ENCODE measurements around the gene SSH3. TPM values are rescaled to one million over a fixed set of nuclear protein-coding genes. Genes with fewer than 3 reads are reported as not detected.

The SSH3 gene
- total RNA-seq, 1 experiment from 2014 or later: 89.6 TPM

DNA sequence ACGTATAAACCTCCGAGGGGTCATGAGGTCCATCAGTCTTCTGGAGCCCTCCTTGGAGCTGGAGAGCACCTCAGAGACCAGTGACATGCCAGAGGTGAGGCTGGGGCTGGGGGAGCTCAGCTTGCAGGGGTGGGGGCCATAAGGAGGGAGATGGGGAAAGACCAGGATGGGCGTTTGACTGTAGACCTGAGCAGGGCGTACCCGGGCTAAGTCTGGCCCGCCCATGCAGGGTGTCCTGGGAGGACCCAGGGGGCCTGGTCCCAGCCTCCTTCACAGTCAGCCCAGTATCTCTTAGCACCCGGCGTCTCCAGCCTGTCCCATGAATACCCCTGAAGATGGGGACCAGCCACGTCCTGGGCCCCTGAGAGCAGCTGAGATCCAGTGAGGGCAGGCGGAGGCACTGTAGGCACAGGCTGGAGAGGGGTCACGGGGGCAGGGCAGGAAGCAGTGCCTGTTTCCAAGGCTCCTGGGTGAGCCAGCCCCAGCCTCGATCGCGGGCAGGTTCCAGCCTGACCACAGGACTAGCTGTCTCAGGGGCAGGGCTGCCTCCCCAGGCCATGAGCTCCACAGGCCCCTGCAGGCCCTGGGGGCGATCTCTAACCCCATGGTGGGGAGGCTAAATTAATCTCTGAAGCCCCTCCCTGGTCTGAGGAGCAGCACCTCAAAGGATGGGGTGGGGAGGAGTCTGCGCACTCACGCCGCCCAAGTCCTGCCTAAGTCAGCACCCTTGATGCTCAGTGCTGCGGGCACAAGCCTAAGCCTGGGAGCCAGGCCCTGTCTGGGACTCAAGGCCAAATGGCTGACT, 7.1 kb downstream of the SSH3 start:
- H3K9me3 Mint-ChIP-seq (ENCODE audit: unreplicated experiment): no peaks in the 10 kb centered on the region
- POLR2A ChIA-PET: no interaction called here
- H3K36me3 Mint-ChIP-seq (ENCODE audit: insufficient read depth, unreplicated experiment): peaks cover 25% of the 10 kb centered on the region
- intact Hi-C loops (cut with micrococcal nuclease; ENCODE audit: unreplicated experiment): no loop called here
- no TSS peak for BruUV-seq (replicated peaks)
- H3K27me3 Mint-ChIP-seq (ENCODE audit: insufficient read depth, unreplicated experiment): no peaks in the 10 kb centered on the region
- CTCF ChIA-PET: interaction anchor here (0.6 to 1.9 kb wide), 4 partner anchors 44 to 681 kb away, joined by 3 to 13 read pairs (median 4); partner anchors contain the start of gene CLCF1
- DNase-seq: no peak
- Histone ChIP-seq H3K4me3 (ENCODE audit: low read depth, low read length) (no peak overlapping the region), H3K27me3 (replicated peaks; ENCODE audit: control insufficient read depth, insufficient read depth, low read length) (no peaks in the 10 kb centered on the region), H3K4me1 (peaks cover 19% of the 10 kb centered on the region), H3K9me3 (no peaks in the 10 kb centered on the region), H3K36me3 (ENCODE audit: control insufficient read depth, insufficient read depth, low read length) (peaks cover 4% of the 10 kb centered on the region)
- TF ChIP-seq, protein P1, sequence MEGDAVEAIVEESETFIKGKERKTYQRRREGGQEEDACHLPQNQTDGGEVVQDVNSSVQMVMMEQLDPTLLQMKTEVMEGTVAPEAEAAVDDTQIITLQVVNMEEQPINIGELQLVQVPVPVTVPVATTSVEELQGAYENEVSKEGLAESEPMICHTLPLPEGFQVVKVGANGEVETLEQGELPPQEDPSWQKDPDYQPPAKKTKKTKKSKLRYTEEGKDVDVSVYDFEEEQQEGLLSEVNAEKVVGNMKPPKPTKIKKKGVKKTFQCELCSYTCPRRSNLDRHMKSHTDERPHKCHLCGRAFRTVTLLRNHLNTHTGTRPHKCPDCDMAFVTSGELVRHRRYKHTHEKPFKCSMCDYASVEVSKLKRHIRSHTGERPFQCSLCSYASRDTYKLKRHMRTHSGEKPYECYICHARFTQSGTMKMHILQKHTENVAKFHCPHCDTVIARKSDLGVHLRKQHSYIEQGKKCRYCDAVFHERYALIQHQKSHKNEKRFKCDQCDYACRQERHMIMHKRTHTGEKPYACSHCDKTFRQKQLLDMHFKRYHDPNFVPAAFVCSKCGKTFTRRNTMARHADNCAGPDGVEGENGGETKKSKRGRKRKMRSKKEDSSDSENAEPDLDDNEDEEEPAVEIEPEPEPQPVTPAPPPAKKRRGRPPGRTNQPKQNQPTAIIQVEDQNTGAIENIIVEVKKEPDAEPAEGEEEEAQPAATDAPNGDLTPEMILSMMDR (IDR thresholded peaks at IDR 0.05; ENCODE audit: insufficient read depth in 1 of 2, low read depth in 1 of 2, low read length in 1 of 2, severe bottlenecking in 1 of 2, unreplicated experiment in 1 of 2): no peak
- peaks cover 19% of the 10 kb centered on the region for H3K4me1 Mint-ChIP-seq (ENCODE audit: low read depth, unreplicated experiment)
- no peak overlapping the region for H3K27ac Mint-ChIP-seq (ENCODE audit: unreplicated experiment)
- no peak overlapping the region for H3K4me3 Mint-ChIP-seq (ENCODE audit: unreplicated experiment)

DNA sequence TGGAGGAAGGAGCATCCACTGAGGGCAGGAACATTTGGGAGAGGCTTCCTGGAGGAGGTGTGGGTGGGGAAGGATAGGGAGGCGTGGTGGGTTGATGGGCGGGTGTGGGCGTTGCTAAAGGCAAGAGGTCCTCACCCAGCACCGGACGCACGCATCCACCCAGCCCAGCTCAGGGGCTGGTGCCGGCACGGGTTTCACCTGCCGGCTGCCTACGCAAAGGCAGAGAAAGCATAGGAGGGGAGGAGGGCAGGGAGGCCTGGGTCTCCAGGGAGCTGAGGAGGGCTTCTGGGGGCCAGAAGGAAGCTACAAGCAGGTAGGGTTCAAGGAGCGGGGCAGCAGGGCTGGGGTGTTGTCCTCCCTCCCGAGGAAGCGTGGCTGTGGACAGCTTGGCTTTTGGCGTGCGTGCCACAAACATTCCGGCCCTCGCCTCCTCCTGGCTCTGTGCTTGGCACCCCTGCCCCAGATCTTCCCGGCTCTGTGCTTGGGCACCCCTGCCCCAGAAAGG, 7.8 kb downstream of the SSH3 start:
- TF ChIP-seq, protein P1 (IDR thresholded peaks at IDR 0.05; ENCODE audit: insufficient read depth in 1 of 2, low read depth in 1 of 2, low read length in 1 of 2, severe bottlenecking in 1 of 2, unreplicated experiment in 1 of 2): no peak
- no peaks in the 10 kb centered on the region for H3K27me3 Mint-ChIP-seq (ENCODE audit: insufficient read depth, unreplicated experiment)
- intact Hi-C loops (cut with micrococcal nuclease; ENCODE audit: unreplicated experiment): no loop called here
- no peak overlapping the region for H3K4me3 Mint-ChIP-seq (ENCODE audit: unreplicated experiment)
- peak in 1 of 2 experiments; percentile 46 for DNase-seq
- no peaks in the 10 kb centered on the region for H3K9me3 Mint-ChIP-seq (ENCODE audit: unreplicated experiment)
- H3K36me3 ChIP-seq (ENCODE audit: control insufficient read depth, insufficient read depth, low read length): peaks cover 4% of the 10 kb centered on the region
- no TSS peak for BruUV-seq (replicated peaks)
- peaks cover 19% of the 10 kb centered on the region for H3K4me1 Mint-ChIP-seq (ENCODE audit: low read depth, unreplicated experiment)
- H3K9me3 ChIP-seq: no peaks in the 10 kb centered on the region
- H3K4me3 ChIP-seq (ENCODE audit: low read depth, low read length): no peak overlapping the region
- POLR2A ChIA-PET: no interaction called here
- peaks cover 16% of the 10 kb centered on the region for H3K4me1 ChIP-seq
- peak overlapping the region; percentile 4 for H3K27ac Mint-ChIP-seq (ENCODE audit: unreplicated experiment)
- H3K36me3 Mint-ChIP-seq (ENCODE audit: insufficient read depth, unreplicated experiment): peaks cover 22% of the 10 kb centered on the region
- H3K27me3 ChIP-seq (replicated peaks; ENCODE audit: control insufficient read depth, insufficient read depth, low read length): no peaks in the 10 kb centered on the region
- CTCF ChIA-PET: interaction anchor here (0.6 to 1.9 kb wide), 4 partner anchors 43 to 682 kb away, joined by 3 to 13 read pairs (median 4); partner anchors contain the start of gene CLCF1

DNA sequence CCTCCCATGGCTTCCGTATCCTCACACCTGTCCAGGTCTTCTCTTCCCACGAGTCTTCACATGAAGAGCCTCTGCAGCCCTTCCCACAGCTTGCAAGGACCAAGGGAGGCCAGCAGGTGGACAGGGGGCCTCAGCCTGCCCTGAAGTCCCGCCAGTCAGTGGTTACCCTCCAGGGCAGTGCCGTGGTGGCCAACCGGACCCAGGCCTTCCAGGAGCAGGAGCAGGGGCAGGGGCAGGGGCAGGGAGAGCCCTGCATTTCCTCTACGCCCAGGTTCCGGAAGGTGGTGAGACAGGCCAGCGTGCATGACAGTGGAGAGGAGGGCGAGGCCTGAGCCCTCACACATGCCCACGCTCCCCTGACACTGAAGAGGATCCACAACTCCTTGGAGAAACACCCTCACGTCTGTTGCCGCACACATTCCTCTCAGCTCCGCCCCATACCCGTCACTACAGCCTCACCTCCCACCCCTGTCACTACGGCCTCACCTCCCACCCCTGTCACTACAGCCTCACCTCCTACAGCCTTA, 8.3 kb downstream of the SSH3 start:
- Mint-ChIP-seq H3K4me3 (ENCODE audit: unreplicated experiment) (no peak overlapping the region), H3K9me3 (ENCODE audit: unreplicated experiment) (no peaks in the 10 kb centered on the region), H3K4me1 (ENCODE audit: low read depth, unreplicated experiment) (peaks cover 19% of the 10 kb centered on the region), H3K27me3 (ENCODE audit: insufficient read depth, unreplicated experiment) (no peaks in the 10 kb centered on the region), H3K27ac (ENCODE audit: unreplicated experiment) (peak overlapping the region; percentile 4), H3K36me3 (ENCODE audit: insufficient read depth, unreplicated experiment) (peaks cover 22% of the 10 kb centered on the region)
- CTCF ChIA-PET: interaction anchor here (0.7 to 1.9 kb wide), 5 partner anchors 9 to 71 kb away, joined by 3 to 13 read pairs (median 5); partner anchors contain the start of gene CLCF1
- Histone ChIP-seq H3K36me3 (ENCODE audit: control insufficient read depth, insufficient read depth, low read length) (peaks cover 4% of the 10 kb centered on the region), H3K4me3 (ENCODE audit: low read depth, low read length) (no peak overlapping the region), H3K9me3 (no peaks in the 10 kb centered on the region), H3K27me3 (replicated peaks; ENCODE audit: control insufficient read depth, insufficient read depth, low read length) (no peaks in the 10 kb centered on the region), H3K4me1 (peaks cover 21% of the 10 kb centered on the region)
- TF ChIP-seq, protein P1 (IDR thresholded peaks at IDR 0.05; ENCODE audit: insufficient read depth in 1 of 2, low read depth in 1 of 2, low read length in 1 of 2, severe bottlenecking in 1 of 2, unreplicated experiment in 1 of 2): peak; percentile 6 to 47
- intact Hi-C loops (cut with micrococcal nuclease; ENCODE audit: unreplicated experiment): no loop called here
- POLR2A ChIA-PET: no interaction called here
- no TSS peak for BruUV-seq (replicated peaks)
- DNase-seq: peak in 1 of 2 experiments; percentile 49
